Measurements from ENCODE around the gene ARSG.

- TF ChIP-seq, protein P1, sequence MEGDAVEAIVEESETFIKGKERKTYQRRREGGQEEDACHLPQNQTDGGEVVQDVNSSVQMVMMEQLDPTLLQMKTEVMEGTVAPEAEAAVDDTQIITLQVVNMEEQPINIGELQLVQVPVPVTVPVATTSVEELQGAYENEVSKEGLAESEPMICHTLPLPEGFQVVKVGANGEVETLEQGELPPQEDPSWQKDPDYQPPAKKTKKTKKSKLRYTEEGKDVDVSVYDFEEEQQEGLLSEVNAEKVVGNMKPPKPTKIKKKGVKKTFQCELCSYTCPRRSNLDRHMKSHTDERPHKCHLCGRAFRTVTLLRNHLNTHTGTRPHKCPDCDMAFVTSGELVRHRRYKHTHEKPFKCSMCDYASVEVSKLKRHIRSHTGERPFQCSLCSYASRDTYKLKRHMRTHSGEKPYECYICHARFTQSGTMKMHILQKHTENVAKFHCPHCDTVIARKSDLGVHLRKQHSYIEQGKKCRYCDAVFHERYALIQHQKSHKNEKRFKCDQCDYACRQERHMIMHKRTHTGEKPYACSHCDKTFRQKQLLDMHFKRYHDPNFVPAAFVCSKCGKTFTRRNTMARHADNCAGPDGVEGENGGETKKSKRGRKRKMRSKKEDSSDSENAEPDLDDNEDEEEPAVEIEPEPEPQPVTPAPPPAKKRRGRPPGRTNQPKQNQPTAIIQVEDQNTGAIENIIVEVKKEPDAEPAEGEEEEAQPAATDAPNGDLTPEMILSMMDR (conservative IDR thresholded peaks at IDR 0.05), result no peak
- TF ChIP-seq ZFX (IDR thresholded peaks at IDR 0.05), result no peak
Observed at GRCh38 chr17:68433911-68434508, 142.7 kb downstream of the ARSG start.

Measured in C4-2B (cell line).